GM23338 (cell line): Measurements from ENCODE around the gene TMEM8B.

Experiments used
- CREB1 ChIP-seq: fragments of 250-450 bp; sonication (Bioruptor Pico); IDR thresholded peaks from 2 replicates; pipeline ENCODE4 v1.5.0; 2020; ENCODE audit warnings: low read depth, mild to moderate bottlenecking, moderate library complexity
- EZH2 ChIP-seq: fragments of 200-600 bp; sonication (generic); IDR thresholded peaks from one replicate; pipeline ENCODE4 v1.8.0; 2017; ENCODE audit warnings: antibody characterized with exemption, mild to moderate bottlenecking, low read depth; ENCODE audit not compliant: unreplicated experiment
- EZH2phosphoT487 ChIP-seq: fragments of 200-600 bp; sonication (generic); IDR thresholded peaks from one replicate; pipeline ENCODE4 v1.8.1; 2018; ENCODE audit warnings: antibody characterized with exemption; ENCODE audit not compliant: unreplicated experiment
- JUNB ChIP-seq: IDR thresholded peaks from one replicate; pipeline ENCODE4 v1.6.1; 2016; ENCODE audit warnings: antibody characterized with exemption; ENCODE audit not compliant: unreplicated experiment
- NANOG ChIP-seq: IDR thresholded peaks from 2 replicates; pipeline ENCODE4 v1.6.1; 2016; ENCODE audit warnings: antibody characterized with exemption, borderline replicate concordance
- POLR2AphosphoS5 ChIP-seq: IDR thresholded peaks from 2 replicates; pipeline ENCODE4 v1.6.1; 2016; ENCODE audit warnings: antibody characterized with exemption, low read depth
- ZNF114 ChIP-seq: fragments of 250-450 bp; sonication (Bioruptor Pico); IDR thresholded peaks from 2 replicates; pipeline ENCODE4 v1.5.0; 2020; ENCODE audit warnings: mild to moderate bottlenecking, moderate library complexity
- TF ChIP-seq, protein P1 (sequence below), 2 experiments: fragments of 200-600 bp in 1 of 2; sonication (generic) in 1 of 2; conservative IDR thresholded peaks; 2 replicates each; pipeline versions ENCODE4 v1.5.1 to v1.6.1; 2016 to 2017; ENCODE audit warnings: antibody characterized with exemption in 2 of 2, low read depth in 2 of 2, mild to moderate bottlenecking in 2 of 2, moderate library complexity in 1 of 2
- TF ChIP-seq, protein P2 (sequence below): IDR thresholded peaks from 2 replicates; pipeline ENCODE4 v1.6.1; 2016; ENCODE audit warnings: antibody characterized with exemption
- TF ChIP-seq, protein P3 (sequence below): IDR thresholded peaks from one replicate; pipeline ENCODE4 v1.6.1; 2018; ENCODE audit warnings: antibody characterized with exemption; ENCODE audit not compliant: unreplicated experiment

DNA sequence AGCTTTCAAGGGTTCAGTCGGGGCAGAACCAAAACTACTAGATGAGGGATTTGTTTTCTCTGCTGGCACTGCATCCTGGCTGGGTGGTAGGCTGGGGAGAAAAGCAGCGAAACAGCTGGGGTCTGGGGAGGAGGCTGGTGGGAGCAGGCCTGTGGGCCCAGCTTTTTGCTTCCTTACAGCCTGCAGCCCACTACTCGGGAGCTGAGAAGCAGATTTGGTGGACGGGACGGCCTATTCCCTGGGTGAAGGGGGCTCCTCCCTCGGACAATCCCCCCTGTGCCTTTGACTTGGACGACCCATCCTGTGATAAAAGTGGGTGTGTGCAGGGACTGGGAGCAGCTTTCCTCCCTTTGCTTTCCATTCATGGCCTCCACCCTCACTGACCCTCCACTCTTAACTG is 28.5 kb upstream of the TMEM8B start:
- TF ChIP-seq, protein P1, sequence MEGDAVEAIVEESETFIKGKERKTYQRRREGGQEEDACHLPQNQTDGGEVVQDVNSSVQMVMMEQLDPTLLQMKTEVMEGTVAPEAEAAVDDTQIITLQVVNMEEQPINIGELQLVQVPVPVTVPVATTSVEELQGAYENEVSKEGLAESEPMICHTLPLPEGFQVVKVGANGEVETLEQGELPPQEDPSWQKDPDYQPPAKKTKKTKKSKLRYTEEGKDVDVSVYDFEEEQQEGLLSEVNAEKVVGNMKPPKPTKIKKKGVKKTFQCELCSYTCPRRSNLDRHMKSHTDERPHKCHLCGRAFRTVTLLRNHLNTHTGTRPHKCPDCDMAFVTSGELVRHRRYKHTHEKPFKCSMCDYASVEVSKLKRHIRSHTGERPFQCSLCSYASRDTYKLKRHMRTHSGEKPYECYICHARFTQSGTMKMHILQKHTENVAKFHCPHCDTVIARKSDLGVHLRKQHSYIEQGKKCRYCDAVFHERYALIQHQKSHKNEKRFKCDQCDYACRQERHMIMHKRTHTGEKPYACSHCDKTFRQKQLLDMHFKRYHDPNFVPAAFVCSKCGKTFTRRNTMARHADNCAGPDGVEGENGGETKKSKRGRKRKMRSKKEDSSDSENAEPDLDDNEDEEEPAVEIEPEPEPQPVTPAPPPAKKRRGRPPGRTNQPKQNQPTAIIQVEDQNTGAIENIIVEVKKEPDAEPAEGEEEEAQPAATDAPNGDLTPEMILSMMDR (conservative IDR thresholded peaks at IDR 0.05; ENCODE audit: low read depth in 2 of 2) = no peak
- no peak for TF ChIP-seq CREB1
- TF ChIP-seq POLR2AphosphoS5 = no peak
- TF ChIP-seq EZH2 = no peak
- TF ChIP-seq, protein P2, sequence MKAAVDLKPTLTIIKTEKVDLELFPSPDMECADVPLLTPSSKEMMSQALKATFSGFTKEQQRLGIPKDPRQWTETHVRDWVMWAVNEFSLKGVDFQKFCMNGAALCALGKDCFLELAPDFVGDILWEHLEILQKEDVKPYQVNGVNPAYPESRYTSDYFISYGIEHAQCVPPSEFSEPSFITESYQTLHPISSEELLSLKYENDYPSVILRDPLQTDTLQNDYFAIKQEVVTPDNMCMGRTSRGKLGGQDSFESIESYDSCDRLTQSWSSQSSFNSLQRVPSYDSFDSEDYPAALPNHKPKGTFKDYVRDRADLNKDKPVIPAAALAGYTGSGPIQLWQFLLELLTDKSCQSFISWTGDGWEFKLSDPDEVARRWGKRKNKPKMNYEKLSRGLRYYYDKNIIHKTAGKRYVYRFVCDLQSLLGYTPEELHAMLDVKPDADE = no peak
- TF ChIP-seq EZH2phosphoT487 = no peak
- TF ChIP-seq NANOG = no peak
- TF ChIP-seq JUNB = no peak
- TF ChIP-seq, protein P3, sequence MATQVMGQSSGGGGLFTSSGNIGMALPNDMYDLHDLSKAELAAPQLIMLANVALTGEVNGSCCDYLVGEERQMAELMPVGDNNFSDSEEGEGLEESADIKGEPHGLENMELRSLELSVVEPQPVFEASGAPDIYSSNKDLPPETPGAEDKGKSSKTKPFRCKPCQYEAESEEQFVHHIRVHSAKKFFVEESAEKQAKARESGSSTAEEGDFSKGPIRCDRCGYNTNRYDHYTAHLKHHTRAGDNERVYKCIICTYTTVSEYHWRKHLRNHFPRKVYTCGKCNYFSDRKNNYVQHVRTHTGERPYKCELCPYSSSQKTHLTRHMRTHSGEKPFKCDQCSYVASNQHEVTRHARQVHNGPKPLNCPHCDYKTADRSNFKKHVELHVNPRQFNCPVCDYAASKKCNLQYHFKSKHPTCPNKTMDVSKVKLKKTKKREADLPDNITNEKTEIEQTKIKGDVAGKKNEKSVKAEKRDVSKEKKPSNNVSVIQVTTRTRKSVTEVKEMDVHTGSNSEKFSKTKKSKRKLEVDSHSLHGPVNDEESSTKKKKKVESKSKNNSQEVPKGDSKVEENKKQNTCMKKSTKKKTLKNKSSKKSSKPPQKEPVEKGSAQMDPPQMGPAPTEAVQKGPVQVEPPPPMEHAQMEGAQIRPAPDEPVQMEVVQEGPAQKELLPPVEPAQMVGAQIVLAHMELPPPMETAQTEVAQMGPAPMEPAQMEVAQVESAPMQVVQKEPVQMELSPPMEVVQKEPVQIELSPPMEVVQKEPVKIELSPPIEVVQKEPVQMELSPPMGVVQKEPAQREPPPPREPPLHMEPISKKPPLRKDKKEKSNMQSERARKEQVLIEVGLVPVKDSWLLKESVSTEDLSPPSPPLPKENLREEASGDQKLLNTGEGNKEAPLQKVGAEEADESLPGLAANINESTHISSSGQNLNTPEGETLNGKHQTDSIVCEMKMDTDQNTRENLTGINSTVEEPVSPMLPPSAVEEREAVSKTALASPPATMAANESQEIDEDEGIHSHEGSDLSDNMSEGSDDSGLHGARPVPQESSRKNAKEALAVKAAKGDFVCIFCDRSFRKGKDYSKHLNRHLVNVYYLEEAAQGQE = no peak
- no peak for TF ChIP-seq ZNF114 (CRISPR knock-in tag)
